Measurements from ENCODE around the gene RAB5IF. TPM values are rescaled to one million over a fixed set of nuclear protein-coding genes. Genes with fewer than 3 reads are reported as not detected.

Gene RAB5IF
- total RNA-seq, 1 donor, result 59.7 TPM

DNA sequence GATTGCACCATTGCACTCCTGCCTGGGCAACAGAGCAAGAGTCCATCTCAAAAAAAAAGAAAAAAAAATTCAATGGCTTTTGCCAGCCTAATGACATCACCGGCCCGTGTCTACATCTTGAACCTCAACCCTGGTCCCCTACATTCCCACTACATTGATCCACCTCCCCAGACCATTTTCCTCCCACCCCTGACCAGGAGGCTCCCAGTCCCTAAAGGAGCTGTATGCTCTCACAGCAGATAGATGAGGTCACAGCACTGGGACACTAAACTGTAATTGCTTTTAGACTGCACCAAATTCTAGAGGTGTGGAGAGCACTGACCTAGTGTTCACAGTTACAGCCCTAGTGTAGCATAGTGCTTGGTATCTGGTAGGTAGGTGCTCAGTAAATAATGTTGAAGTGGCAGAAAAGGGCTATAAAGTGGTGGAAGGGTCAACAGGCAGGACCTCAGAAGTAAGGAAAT is 21.5 kb upstream of the RAB5IF start:
- Histone ChIP-seq H3K27me3 (ENCODE audit: insufficient read depth, low read length) (no peaks in the 10 kb centered on the region), H3K9me3 (ENCODE audit: low read depth, low read length) (no peaks in the 10 kb centered on the region), H4K20me1 (ENCODE audit: insufficient read depth, low read length) (peaks cover 17% of the 10 kb centered on the region), H3K79me2 (ENCODE audit: insufficient read depth, low read length) (no peaks in the 10 kb centered on the region), H2AFZ (ENCODE audit: low read length) (no peak overlapping the region), H3K4me1 (ENCODE audit: insufficient read depth, low read length) (peaks cover 11% of the 10 kb centered on the region), H3K36me3 (ENCODE audit: insufficient read depth, low read length) (peaks cover 3% of the 10 kb centered on the region), H3K4me2 (ENCODE audit: insufficient read depth, low read length) (no peak overlapping the region), H3K27ac (ENCODE audit: low read depth, low read length) (no peak overlapping the region), H3K4me3 (ENCODE audit: insufficient read depth, low read length) (no peak overlapping the region)
- TF ChIP-seq, protein P1, sequence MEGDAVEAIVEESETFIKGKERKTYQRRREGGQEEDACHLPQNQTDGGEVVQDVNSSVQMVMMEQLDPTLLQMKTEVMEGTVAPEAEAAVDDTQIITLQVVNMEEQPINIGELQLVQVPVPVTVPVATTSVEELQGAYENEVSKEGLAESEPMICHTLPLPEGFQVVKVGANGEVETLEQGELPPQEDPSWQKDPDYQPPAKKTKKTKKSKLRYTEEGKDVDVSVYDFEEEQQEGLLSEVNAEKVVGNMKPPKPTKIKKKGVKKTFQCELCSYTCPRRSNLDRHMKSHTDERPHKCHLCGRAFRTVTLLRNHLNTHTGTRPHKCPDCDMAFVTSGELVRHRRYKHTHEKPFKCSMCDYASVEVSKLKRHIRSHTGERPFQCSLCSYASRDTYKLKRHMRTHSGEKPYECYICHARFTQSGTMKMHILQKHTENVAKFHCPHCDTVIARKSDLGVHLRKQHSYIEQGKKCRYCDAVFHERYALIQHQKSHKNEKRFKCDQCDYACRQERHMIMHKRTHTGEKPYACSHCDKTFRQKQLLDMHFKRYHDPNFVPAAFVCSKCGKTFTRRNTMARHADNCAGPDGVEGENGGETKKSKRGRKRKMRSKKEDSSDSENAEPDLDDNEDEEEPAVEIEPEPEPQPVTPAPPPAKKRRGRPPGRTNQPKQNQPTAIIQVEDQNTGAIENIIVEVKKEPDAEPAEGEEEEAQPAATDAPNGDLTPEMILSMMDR (IDR thresholded peaks at IDR 0.05; ENCODE audit: extremely low read depth, low read depth, low read length), result no peak
- peak; percentile 59 for DNase-seq (ENCODE audit: insufficient read length, low spot score, missing footprints)

DNA sequence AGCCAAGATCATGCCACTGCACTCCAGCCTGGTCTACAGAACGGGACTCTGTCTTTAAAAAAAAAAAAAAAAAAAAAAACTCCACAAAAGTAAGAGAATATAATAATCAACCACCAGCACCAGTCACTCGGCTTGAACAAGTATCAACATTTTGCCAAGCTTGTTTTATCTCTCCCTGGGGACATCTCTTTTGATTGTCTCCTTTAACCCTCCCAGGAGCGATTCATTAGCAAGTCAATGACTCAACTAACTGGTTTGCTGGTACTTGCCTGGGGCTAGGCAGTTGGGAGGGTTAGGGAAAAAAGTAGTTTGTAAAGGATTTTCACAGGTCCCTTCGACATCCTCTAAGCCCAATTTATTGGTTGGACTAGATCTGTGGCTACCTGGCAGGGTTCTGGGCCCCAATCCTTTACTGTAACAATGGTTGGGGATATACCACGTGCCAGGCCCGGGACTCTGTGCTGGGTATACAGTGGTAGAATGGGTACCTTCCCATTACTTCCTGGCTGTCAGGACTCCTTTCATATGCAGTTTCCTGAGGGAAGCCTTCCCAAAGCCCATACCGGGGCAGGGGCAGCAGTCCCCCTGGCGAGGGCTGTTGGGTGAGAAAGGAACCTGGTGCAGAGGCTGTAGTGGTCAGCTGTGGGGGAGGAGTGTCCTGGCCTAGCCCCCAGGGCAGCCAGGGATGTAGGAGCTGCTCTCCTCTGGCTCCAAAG is 20.0 kb upstream of the RAB5IF start:
- TF ChIP-seq, protein P1 (IDR thresholded peaks at IDR 0.05; ENCODE audit: extremely low read depth, low read depth, low read length), result no peak
- H3K79me2 ChIP-seq (ENCODE audit: insufficient read depth, low read length), result no peaks in the 10 kb centered on the region

DNA sequence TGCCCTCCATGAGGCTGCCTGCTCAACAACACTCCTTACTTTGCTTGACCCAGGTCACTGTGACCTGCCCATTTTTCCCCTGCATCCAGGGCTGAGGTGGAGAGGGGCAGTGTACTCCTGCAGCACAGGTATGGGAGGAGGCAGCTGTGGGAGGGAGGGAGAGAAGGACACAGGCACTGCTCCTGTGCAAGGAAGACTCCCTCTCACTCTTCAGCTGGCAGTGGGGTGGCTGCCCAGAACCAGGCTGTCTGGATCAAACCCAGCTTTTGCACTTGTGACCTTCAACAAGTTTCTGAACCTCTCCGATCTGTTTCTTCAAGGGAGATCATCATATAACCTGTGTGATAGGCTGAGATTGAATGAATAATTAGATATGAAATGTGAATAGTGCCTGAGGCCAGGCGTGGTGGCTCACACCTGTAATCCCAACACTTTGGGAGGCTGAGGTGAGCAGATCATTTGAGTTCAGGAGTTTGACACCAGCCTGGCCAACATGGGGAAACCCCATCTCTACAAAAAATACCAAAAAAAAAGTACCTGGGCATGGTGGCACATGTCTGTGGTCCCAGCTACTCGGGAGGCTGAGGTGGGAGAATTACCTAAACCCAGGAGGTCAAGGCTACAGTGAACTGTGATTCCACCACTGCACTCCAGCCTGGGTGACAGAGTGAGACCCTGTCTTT is 18.1 kb upstream of the RAB5IF start:
- no peaks in the 10 kb centered on the region for H3K79me2 ChIP-seq (ENCODE audit: insufficient read depth, low read length)
- DNase-seq (ENCODE audit: insufficient read length, low spot score, missing footprints), result no peak
- no peak overlapping the region for H2AFZ ChIP-seq (ENCODE audit: low read length)
- H4K20me1 ChIP-seq (ENCODE audit: insufficient read depth, low read length), result peaks cover 17% of the 10 kb centered on the region
- no peak overlapping the region for H3K4me2 ChIP-seq (ENCODE audit: insufficient read depth, low read length)
- H3K9me3 ChIP-seq (ENCODE audit: low read depth, low read length), result peaks cover 2% of the 10 kb centered on the region
- H3K4me3 ChIP-seq (ENCODE audit: insufficient read depth, low read length), result no peak overlapping the region
- H3K4me1 ChIP-seq (ENCODE audit: insufficient read depth, low read length), result peaks cover 11% of the 10 kb centered on the region
- H3K36me3 ChIP-seq (ENCODE audit: insufficient read depth, low read length), result peaks cover 3% of the 10 kb centered on the region
- H3K27me3 ChIP-seq (ENCODE audit: insufficient read depth, low read length), result no peaks in the 10 kb centered on the region
- TF ChIP-seq, protein P1 (IDR thresholded peaks at IDR 0.05; ENCODE audit: extremely low read depth, low read depth, low read length), result no peak
- no peak overlapping the region for H3K27ac ChIP-seq (ENCODE audit: low read depth, low read length)

More for the DNA sequence above, 20.0 kb upstream of the RAB5IF start:
- Histone ChIP-seq H3K4me1 (ENCODE audit: insufficient read depth, low read length) (peaks cover 11% of the 10 kb centered on the region), H3K4me3 (ENCODE audit: insufficient read depth, low read length) (no peak overlapping the region), H3K27me3 (ENCODE audit: insufficient read depth, low read length) (no peaks in the 10 kb centered on the region), H2AFZ (ENCODE audit: low read length) (no peak overlapping the region), H3K9me3 (ENCODE audit: low read depth, low read length) (no peaks in the 10 kb centered on the region), H4K20me1 (ENCODE audit: insufficient read depth, low read length) (peaks cover 17% of the 10 kb centered on the region), H3K4me2 (ENCODE audit: insufficient read depth, low read length) (no peak overlapping the region), H3K27ac (ENCODE audit: low read depth, low read length) (no peak overlapping the region), H3K36me3 (ENCODE audit: insufficient read depth, low read length) (peaks cover 3% of the 10 kb centered on the region)
- DNase-seq (ENCODE audit: insufficient read length, low spot score, missing footprints), result peak; percentile 94

DNA sequence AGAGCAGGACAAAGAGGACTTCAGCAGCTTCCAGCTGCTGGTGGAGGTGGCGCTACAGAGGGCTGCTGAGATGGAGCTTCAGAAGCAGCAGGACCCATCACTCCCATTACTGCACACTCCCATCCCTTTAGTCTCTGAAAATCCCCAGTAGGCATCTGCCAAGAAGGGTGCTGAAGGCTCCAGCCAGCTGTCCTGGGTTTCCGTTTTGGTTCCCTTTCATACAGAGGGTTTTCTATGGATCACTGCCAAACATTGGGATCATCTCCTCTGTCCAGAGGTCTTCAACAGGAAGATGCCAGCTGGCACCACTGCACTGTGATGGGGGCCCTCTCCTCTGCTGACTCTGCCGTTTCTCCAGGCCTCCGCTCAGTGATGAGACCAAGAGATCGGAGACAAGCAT is 14.3 kb upstream of the RAB5IF start:
- peaks cover 3% of the 10 kb centered on the region for H3K36me3 ChIP-seq (ENCODE audit: insufficient read depth, low read length)
- no peak overlapping the region for H3K4me2 ChIP-seq (ENCODE audit: insufficient read depth, low read length)
- peaks cover 8% of the 10 kb centered on the region for H4K20me1 ChIP-seq (ENCODE audit: insufficient read depth, low read length)
- TF ChIP-seq, protein P1 (IDR thresholded peaks at IDR 0.05; ENCODE audit: extremely low read depth, low read depth, low read length), result no peak
- H3K79me2 ChIP-seq (ENCODE audit: insufficient read depth, low read length), result no peaks in the 10 kb centered on the region
- H3K4me3 ChIP-seq (ENCODE audit: insufficient read depth, low read length), result no peak overlapping the region
- no peaks in the 10 kb centered on the region for H3K4me1 ChIP-seq (ENCODE audit: insufficient read depth, low read length)
- H3K27me3 ChIP-seq (ENCODE audit: insufficient read depth, low read length), result no peaks in the 10 kb centered on the region
- no peak overlapping the region for H3K27ac ChIP-seq (ENCODE audit: low read depth, low read length)
- peak; percentile 29 for DNase-seq (ENCODE audit: insufficient read length, low spot score, missing footprints)
- H3K9me3 ChIP-seq (ENCODE audit: low read depth, low read length), result peaks cover 2% of the 10 kb centered on the region
- no peak overlapping the region for H2AFZ ChIP-seq (ENCODE audit: low read length)
